Stimulated activated CD4-positive, alpha-beta T cell treated with anti-CD3 and anti-CD28 coated beads, Interleukin-12 subunit alpha, Interleukin-12 subunit beta, amount 100 ng/mL, for 48 hours (primary cell): Measurements from ENCODE around the gene TNFRSF21.

ENCODE experiments used
- DNase-seq, 3 donors: peaks; one replicate each; pipeline ENCODE4 v3.0.0-alpha.2; 2020; ENCODE audit warnings: low read depth in 2 of 3, low spot score in 1 of 3

The TNFRSF21 gene

GRCh38 chr6:47254051-47254450 is 55.7 kb downstream of the TNFRSF21 start:
- DNase-seq: no peak

DNA sequence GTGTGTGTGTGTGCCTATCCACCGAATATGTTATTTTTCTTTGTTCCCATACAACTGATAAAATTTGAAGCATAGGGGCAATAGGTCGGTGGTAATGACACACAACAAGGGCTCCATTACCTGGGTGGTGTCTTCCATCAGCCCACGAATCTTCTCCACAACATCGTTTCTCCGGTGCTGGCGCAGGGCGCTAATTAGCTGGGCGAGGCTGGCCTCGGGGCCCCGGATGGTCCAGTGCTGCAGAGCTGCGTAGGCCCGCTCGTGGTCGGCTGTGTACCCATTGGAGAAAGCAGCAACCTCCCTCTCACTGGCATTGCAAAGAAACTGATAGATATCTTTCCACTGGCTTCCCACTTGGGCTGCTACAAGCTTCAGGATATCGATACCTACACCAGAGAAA is 56.6 kb downstream of the TNFRSF21 start:
- DNase-seq: no peak

DNA sequence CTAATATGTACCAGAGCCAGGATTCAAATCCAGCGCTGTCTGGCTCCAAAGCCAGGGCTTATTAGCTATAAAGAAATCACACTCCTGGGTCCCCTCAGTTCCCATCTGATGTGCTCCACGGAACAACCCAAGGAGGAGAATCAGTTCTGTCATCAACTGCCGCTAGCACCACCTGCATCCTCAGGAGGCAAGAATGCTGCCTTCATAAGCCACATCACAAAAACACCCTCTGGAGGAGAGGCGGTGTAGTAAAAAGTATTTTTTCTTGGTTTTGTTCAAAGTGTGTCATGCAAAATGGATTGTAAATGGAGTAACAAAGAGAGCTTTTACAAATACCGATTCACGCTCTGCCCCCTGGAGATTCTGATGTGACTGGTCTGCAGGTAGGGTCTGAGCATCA is 57.1 kb downstream of the TNFRSF21 start:
- no peak for DNase-seq

DNA sequence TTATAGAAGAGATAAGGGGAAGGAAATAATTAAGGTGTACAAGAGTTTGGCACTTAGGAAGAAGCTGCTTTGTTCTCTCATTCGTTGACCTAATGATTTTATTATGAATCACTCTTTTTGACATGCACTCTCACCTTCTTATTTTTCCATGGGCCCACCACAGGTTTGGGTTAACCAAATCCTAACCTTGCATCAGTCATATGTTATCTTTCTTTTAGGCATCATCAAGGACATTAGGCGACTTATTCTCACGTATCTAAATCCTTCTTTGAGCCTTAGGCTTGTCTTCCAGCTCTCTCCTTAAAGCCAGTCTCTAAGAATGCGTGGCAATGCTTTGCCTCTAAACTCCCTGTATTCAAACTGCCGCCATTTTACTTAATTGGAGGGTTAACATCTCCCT is 58.3 kb downstream of the TNFRSF21 start:
- DNase-seq: no peak

DNA sequence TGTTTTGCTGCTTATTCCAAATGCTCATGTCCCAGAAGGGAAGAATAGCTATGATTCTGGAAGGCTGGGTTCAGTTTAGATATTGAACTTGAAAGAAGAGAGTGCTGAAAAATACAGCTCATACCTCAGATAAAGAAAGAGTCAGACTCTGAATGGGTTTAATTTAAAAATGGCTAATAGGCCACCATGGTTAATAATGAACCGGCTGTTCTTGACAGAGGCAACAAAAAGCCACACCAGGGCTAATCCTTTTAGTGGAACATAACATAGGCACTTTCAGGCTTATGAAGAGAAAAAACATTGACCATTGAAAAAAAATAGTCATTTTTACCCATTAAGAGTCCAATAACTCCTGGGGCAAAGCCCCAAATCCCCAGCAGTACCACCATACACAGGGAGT is 59.4 kb downstream of the TNFRSF21 start:
- no peak for DNase-seq

GRCh38 chr6:47248446-47248845 is 61.3 kb downstream of the TNFRSF21 start:
- DNase-seq: no peak

GRCh38 chr6:47247227-47247797 is 62.4 kb downstream of the TNFRSF21 start:
- DNase-seq: no peak

GRCh38 chr6:47246551-47246950 is 63.2 kb downstream of the TNFRSF21 start:
- no peak for DNase-seq

- no peak for DNase-seq
Observed at GRCh38 chr6:47245745-47246371, 63.8 kb downstream of the TNFRSF21 start.

- peak; percentile 3 to 28 (median 3) for DNase-seq
Observed at GRCh38 chr6:47242483-47243386, 67.0 kb downstream of the TNFRSF21 start.

- DNase-seq: no peak
Observed at GRCh38 chr6:47241742-47242482, 67.8 kb downstream of the TNFRSF21 start.

DNA sequence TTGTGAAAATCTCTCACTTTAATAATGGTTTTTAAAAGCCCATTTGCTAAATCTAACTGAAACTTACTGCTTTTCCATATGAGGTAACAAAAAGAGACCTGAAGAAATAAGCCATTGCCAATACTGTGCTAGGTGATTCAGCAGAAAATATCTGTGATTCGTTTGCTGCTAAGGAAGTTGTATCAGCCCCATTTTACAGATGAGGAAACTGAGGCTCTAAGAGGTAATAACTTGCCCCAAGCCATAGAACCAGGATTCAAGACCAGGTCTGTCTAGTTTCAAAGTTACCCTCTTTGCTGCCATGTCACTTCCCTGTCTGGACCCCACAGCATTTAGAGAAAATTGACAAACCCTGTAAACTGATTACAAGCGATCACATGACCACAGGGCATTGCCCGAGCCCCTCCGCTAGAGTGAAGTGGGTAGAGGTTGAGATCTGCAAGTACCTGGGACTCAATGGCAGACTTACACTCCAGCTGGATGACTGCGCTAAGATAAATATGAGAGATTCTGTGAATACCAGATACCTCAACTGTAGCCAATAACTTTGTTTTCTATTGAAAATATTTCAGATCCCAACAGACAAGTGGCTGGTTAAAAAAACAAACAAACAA is 69.3 kb downstream of the TNFRSF21 start:
- DNase-seq: no peak

GRCh38 chr6:47239546-47239945 is 70.2 kb downstream of the TNFRSF21 start:
- no peak for DNase-seq

DNA sequence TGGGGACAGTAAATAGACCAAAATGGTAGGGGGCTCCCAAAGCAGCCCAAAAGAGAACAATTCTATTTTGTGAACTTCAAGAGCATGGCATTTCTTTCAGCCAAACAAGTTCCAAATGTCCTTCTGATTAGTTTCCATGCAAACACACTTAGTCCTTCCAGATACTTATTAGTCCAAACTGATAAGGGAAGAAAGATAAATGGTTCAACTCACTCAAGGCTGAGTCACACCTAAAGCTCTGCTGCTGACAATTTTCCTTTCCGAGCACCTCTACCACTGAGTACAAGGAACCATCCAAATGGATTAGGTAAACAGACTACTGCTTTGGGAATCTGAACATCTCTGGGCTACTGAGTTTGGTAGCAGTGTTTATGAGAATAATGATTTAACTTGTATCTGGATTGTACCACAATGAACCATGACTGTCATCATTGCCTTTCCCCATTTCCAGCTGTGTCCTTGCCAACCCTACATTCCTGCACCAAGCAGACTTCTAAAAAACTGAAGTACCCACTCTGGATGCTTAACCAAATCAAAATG is 71.2 kb downstream of the TNFRSF21 start:
- DNase-seq: no peak

DNA sequence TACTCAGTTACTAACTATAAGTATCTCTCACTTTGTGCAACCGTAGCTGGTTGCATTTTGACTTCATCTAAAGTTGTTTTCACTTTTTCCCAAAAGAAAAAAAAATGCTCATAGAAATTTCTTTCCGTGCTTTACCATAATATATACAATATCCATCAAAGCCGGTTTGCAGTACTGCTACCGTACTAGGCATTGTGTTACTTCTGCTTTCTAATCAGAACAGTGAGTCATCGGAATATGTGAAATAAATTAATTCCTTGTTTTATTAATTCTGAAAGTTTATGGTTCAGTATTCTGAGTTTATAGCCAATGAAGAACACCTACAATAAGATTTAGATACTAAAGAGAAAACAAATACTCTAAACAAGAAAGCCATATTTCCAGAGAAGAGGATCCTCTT is 72.5 kb downstream of the TNFRSF21 start:
- no peak for DNase-seq

DNA sequence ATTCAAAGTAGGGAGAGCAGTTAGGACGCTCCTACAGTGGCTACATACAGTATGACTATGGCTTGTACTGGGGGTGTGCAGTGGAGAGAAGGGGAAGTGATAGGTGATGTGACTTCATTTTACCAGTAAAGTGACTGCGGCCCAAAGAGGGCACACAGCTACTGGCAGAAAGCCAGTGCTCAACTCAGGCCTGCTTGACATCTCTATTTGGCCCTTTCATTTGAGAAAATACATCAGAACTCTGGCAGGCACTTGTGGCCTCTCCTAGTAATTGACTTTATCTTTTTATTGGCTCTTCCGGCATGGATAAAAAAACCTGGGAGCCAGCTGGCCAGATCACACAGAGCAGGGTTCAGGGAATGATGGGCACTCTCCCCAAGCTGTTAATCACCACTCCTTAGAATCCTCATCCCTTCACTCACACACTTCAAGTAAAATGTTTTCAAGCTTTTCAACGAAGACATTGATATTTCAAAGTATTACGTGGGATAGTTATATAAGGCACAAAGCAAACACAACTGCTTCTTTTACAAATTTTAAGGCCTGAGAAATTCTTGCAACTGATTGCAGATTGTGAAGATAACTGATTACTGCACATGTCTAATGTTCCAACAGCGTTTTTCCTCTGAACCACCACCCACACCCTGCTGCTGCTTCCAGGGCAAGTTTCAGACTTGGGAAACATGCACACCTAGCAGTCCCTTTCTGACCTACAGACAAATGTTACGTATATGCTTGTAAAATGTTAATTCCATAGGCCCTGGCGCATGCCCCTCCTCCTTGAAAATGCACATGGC is 73.5 kb downstream of the TNFRSF21 start:
- no peak for DNase-seq

DNA sequence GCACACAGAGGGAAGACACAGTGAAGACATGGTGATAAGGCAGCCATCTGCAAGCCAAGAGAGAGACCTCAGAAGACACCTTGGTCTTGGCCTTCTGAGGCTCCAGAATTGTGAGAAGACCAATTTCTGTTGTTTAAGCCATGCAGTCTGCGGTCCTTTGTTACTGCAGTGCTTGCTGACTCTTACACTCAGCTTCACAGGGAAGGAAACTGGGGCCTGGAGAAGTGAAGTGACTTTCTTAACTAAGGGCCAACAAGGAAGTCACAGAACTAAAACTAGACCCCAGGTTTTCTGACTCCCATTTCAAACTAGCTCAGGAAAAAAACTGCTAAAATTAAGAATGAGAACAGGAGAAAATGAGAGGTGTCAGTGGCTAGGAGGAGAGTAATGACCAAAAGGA is 74.3 kb downstream of the TNFRSF21 start:
- no peak for DNase-seq

DNA sequence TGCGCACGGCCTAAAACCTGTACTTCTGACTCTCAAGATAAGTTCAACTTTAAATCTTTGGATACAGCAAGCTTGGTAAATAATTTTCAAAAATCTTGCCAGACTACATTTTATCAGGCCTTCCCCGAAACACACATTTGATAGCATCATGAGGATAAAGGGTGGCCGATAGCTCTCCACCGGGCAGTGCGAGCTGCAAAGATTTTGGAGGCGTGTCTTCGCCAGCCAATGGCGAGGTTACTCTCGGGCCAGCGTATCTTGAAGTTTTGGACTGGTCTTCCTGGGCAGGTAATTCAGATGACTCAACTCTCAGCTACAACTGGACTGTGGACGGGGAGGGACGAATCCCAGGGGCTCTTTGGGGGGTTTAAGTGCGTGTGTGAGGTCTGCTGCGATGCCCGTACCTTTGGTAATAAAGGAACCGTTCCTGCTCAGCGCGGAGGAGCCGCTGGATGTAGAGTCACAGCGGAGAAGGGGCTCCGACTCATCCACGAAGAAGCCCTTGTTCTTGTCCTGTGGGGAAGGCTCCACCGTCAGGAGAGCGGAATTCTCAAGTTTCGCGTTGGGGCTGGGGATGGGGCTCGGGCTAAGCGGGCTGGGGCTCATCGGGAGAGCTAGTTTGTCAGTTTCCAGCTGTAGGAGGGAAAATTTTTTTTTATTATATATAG is 75.3 kb downstream of the TNFRSF21 start:
- no peak for DNase-seq

GRCh38 chr6:47231151-47231550 is 78.6 kb downstream of the TNFRSF21 start:
- no peak for DNase-seq

- DNase-seq: no peak
Observed at GRCh38 chr6:47230579-47230978, 79.1 kb downstream of the TNFRSF21 start.
